HepG2 (cell line): ENCODE results near the gene YY1. TPM values are rescaled to one million over a fixed set of nuclear protein-coding genes. Genes with fewer than 3 reads are reported as not detected.
A peak's percentile ranks its signal among the peaks of the same experiment; 100 is the strongest.

ENCODE experiments used
- CBX5 ChIP-seq: sonication (generic); formaldehyde crosslinking; IDR thresholded peaks from 2 replicates; pipeline ENCODE4 v1.4.0; 2020; ENCODE audit warnings: missing genetic modification reagents, borderline replicate concordance
- GTF3A ChIP-seq: sonication (generic); formaldehyde crosslinking; conservative IDR thresholded peaks from 2 replicates; pipeline ENCODE4 v1.4.0; 2020; ENCODE audit warnings: mild to moderate bottlenecking, missing genetic modification reagents
- MEIS2 ChIP-seq: sonication (generic); formaldehyde crosslinking; IDR thresholded peaks from 2 replicates; pipeline ENCODE4 v1.9.0; 2021; ENCODE audit warnings: mild to moderate bottlenecking, missing genetic modification reagents
- MTA3 ChIP-seq: sonication (generic); formaldehyde crosslinking; IDR thresholded peaks from 2 replicates; pipeline ENCODE4 v1.4.0; 2020; ENCODE audit warnings: missing genetic modification reagents
- MYNN ChIP-seq: sonication (generic); formaldehyde crosslinking; IDR thresholded peaks from 2 replicates; pipeline ENCODE4 v1.4.0; 2020; ENCODE audit warnings: mild to moderate bottlenecking, low read depth, missing genetic modification reagents
- NCOR1 ChIP-seq: fragments of 200-600 bp; sonication (generic); IDR thresholded peaks from 2 replicates; pipeline ENCODE4 v1.7.0; 2017; ENCODE audit warnings: antibody characterized with exemption, low read length, borderline replicate concordance
- NR2C2 ChIP-seq: sonication (generic); formaldehyde crosslinking; IDR thresholded peaks from 2 replicates; pipeline ENCODE4 v1.4.0; 2020; ENCODE audit warnings: missing genetic modification reagents, mild to moderate bottlenecking, moderate library complexity, borderline replicate concordance
- NR2F1 ChIP-seq, 2 experiments: fragments of 450-650 bp in 1 of 2; formaldehyde crosslinking in 1 of 2; IDR thresholded peaks; 2 replicates each; pipeline versions ENCODE4 v1.5.0 to v1.6.1; 2016 to 2020; ENCODE audit warnings: mild to moderate bottlenecking in 1 of 2, missing compliant biosample characterization in 1 of 2, missing genetic modification reagents in 1 of 2, moderate library complexity in 1 of 2
- POLR2AphosphoS5 ChIP-seq: IDR thresholded peaks from 2 replicates; pipeline ENCODE4 v1.6.1; 2012; ENCODE audit warnings: low read depth, low read length
- RAD51 ChIP-seq: fragments of 450-650 bp; IDR thresholded peaks from 2 replicates; pipeline ENCODE4 v1.6.1; 2016; ENCODE audit warnings: borderline replicate concordance
- SALL2 ChIP-seq: sonication (generic); formaldehyde crosslinking; IDR thresholded peaks from 2 replicates; pipeline ENCODE4 v1.8.1; 2023; ENCODE audit warnings: mild to moderate bottlenecking, missing genetic modification reagents, inconsistent platforms
- TBX3 ChIP-seq: fragments of 450-650 bp; IDR thresholded peaks from 2 replicates; pipeline ENCODE4 v1.6.1; 2017; ENCODE audit warnings: antibody characterized with exemption, mild to moderate bottlenecking, inconsistent platforms, borderline replicate concordance
- ZBTB20 ChIP-seq: sonication (generic); formaldehyde crosslinking; IDR thresholded peaks from 2 replicates; pipeline ENCODE4 v1.8.1; 2023; ENCODE audit warnings: missing genetic modification reagents, low read depth, mild to moderate bottlenecking, borderline replicate concordance
- ZNF331 ChIP-seq: sonication (generic); formaldehyde crosslinking; IDR thresholded peaks from 2 replicates; pipeline ENCODE4 v1.4.0; 2020; ENCODE audit warnings: missing genetic modification reagents
- ZNF431 ChIP-seq: sonication (generic); formaldehyde crosslinking; IDR thresholded peaks from 2 replicates; pipeline ENCODE4 v1.9.0; 2022; ENCODE audit warnings: missing genetic modification reagents, low read depth, mild to moderate bottlenecking, borderline replicate concordance
- ZNF44 ChIP-seq: sonication (generic); formaldehyde crosslinking; IDR thresholded peaks from 2 replicates; pipeline ENCODE4 v1.5.1; 2020; ENCODE audit warnings: mild to moderate bottlenecking, missing genetic modification reagents
- ZNF562 ChIP-seq: sonication (generic); formaldehyde crosslinking; IDR thresholded peaks from 2 replicates; pipeline ENCODE4 v1.8.0; 2022; ENCODE audit warnings: missing genetic modification reagents, borderline replicate concordance
- ZNF703 ChIP-seq: sonication (generic); formaldehyde crosslinking; IDR thresholded peaks from 2 replicates; pipeline ENCODE4 v1.5.1; 2020; ENCODE audit warnings: missing genetic modification reagents, mild to moderate bottlenecking, moderate library complexity, borderline replicate concordance
- polyA plus RNA-seq, 8 experiments: library from polyadenylated mRNA; depleted of rRNA in 3 of 8; stranded (reverse) in 7 of 8; unstranded in 1 of 8; fragments of >200 nt; fragmentation: Illumina TruSeq in 4 of 8; extraction: Trizol in 4 of 8; gene quantifications; 2 replicates each; pipeline versions ENCODE4 v1.2.1 to v1.2.3, GENCODE V29; 2011 to 2016; ENCODE audit warnings: low read depth in 4 of 8, missing spikeins in 1 of 8, mixed read lengths in 1 of 8; ENCODE audit not compliant: insufficient read depth in 1 of 8
- total RNA-seq, 5 experiments: library from RNA; depleted of rRNA; stranded (reverse); fragments of >200 nt; fragmentation: Illumina TruSeq; extraction: Trizol; gene quantifications; 2 replicates each; pipeline ENCODE4 v1.2.3, GENCODE V29; 2016; ENCODE audit warnings: low read depth in 1 of 5
- TF ChIP-seq, protein P1 (sequence below): sonication (generic); formaldehyde crosslinking; IDR thresholded peaks from 2 replicates; pipeline ENCODE4 v1.4.0; 2020; ENCODE audit warnings: missing genetic modification reagents, borderline replicate concordance
- TF ChIP-seq, protein P2 (sequence below), 2 experiments: sonication (generic) in 1 of 2; formaldehyde crosslinking in 1 of 2; IDR thresholded peaks; 2 replicates each; pipeline versions ENCODE4 v1.4.0 to v1.6.1; 2016 to 2020; ENCODE audit warnings: borderline replicate concordance in 1 of 2, low read depth in 1 of 2, mild to moderate bottlenecking in 1 of 2, missing genetic modification reagents in 1 of 2

Gene YY1
- total and polyA plus RNA-seq, 2 of the 13 experiments (the other 11 are each of a cell fraction or from before 2014, with no cell fraction given): 29.4 to 68.1 TPM

DNA sequence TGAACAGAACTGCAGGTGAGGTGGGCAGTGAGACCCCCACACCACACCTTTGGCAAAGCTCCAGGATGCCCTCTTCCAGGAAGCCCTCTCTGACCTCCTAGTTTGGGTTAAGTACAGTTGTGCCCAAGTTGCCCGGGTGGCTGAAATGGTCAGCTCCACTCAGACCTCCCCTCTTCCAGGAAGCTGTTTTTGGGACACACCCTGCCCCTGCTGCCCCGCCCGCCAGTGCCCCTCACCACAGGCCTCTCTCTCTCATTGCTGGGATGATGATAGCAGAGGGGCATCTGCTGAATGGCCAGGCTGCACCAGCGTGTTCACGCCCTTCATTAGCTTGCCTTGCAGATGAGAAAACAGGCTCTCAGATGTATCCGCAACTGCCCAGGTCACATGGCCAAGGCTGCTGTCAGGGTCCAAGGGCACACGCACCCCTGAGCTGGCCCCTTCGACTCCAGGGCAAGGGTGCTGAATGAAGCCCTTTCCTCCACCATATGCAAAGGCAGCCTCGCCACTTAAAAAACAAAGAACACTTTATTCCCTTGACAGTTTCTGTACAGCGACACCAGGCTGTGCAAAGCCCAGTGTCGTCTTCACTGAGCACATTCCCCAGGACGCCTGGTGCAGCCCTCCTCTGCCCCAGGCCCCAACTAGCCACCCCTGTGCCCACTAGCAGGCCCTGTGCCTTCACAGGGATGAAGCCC is 51.8 kb downstream of the YY1 start (continued):
- TF ChIP-seq NR2F1 (CRISPR knock-in tag; IDR thresholded peaks at IDR 0.05) (peak; percentile 72 to 74; a peak in 3 of 4 replicates), ZNF331 (CRISPR knock-in tag) (peak; percentile 82; the same call in 1 of the 2 replicates), GTF3A (0 out of 2 replicates have a peak, but pooled peaks have one; percentile 71), SALL2 (peak; percentile 69; the same call in 1 of the 2 replicates), POLR2AphosphoS5 (peak; percentile 46; the same call in 1 of the 2 replicates), ZNF431 (CRISPR knock-in tag) (0 out of 2 replicates have a peak, but pooled peaks have one; percentile 85), TBX3 (peak; percentile 68; the same call in 1 of the 2 replicates), MYNN (CRISPR knock-in tag) (no peak), ZNF44 (CRISPR knock-in tag) (0 out of 2 replicates have a peak, but pooled peaks have one; percentile 21), CBX5 (no peak; the same call in 1 of the 2 replicates), NR2C2 (CRISPR knock-in tag) (peak; percentile 72; the same call in 1 of the 2 replicates), ZNF562 (CRISPR knock-in tag) (no peak), NCOR1 (peak; percentile 84), ZNF703 (no peak), RAD51 (0 out of 2 replicates have a peak, but pooled peaks have one; percentile 37), MTA3 (no peak), ZBTB20 (CRISPR knock-in tag) (peak; percentile 73; the same call in 1 of the 2 replicates), MEIS2 (CRISPR knock-in tag) (peak; percentile 88)
- TF ChIP-seq, protein P1, sequence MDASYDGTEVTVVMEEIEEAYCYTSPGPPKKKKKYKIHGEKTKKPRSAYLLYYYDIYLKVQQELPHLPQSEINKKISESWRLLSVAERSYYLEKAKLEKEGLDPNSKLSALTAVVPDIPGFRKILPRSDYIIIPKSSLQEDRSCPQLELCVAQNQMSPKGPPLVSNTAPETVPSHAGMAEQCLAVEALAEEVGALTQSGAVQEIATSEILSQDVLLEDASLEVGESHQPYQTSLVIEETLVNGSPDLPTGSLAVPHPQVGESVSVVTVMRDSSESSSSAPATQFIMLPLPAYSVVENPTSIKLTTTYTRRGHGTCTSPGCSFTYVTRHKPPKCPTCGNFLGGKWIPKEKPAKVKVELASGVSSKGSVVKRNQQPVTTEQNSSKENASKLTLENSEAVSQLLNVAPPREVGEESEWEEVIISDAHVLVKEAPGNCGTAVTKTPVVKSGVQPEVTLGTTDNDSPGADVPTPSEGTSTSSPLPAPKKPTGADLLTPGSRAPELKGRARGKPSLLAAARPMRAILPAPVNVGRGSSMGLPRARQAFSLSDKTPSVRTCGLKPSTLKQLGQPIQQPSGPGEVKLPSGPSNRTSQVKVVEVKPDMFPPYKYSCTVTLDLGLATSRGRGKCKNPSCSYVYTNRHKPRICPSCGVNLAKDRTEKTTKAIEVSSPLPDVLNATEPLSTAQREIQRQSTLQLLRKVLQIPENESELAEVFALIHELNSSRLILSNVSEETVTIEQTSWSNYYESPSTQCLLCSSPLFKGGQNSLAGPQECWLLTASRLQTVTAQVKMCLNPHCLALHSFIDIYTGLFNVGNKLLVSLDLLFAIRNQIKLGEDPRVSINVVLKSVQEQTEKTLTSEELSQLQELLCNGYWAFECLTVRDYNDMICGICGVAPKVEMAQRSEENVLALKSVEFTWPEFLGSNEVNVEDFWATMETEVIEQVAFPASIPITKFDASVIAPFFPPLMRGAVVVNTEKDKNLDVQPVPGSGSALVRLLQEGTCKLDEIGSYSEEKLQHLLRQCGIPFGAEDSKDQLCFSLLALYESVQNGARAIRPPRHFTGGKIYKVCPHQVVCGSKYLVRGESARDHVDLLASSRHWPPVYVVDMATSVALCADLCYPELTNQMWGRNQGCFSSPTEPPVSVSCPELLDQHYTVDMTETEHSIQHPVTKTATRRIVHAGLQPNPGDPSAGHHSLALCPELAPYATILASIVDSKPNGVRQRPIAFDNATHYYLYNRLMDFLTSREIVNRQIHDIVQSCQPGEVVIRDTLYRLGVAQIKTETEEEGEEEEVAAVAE (CRISPR knock-in tag): no peak
- TF ChIP-seq, protein P2, sequence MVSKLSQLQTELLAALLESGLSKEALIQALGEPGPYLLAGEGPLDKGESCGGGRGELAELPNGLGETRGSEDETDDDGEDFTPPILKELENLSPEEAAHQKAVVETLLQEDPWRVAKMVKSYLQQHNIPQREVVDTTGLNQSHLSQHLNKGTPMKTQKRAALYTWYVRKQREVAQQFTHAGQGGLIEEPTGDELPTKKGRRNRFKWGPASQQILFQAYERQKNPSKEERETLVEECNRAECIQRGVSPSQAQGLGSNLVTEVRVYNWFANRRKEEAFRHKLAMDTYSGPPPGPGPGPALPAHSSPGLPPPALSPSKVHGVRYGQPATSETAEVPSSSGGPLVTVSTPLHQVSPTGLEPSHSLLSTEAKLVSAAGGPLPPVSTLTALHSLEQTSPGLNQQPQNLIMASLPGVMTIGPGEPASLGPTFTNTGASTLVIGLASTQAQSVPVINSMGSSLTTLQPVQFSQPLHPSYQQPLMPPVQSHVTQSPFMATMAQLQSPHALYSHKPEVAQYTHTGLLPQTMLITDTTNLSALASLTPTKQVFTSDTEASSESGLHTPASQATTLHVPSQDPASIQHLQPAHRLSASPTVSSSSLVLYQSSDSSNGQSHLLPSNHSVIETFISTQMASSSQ (IDR thresholded peaks at IDR 0.05; ENCODE audit: low read depth): no peak
- TF ChIP-seq, protein P2 (CRISPR knock-in tag; IDR thresholded peaks at IDR 0.05; ENCODE audit: borderline replicate concordance): peak; percentile 75; the same call in 1 of the 2 replicates
